ENCODE measurements around the gene SOS1.

- no peak for TF ChIP-seq POLR2A (IDR thresholded peaks at IDR 0.05)
- no peak for TF ChIP-seq CTCF (IDR thresholded peaks at IDR 0.05)
- TF ChIP-seq EP300 (IDR thresholded peaks at IDR 0.05) = no peak
Measured at GRCh38 chr2:38948387-38948882, 172.4 kb downstream of the SOS1 start.

All from ovary (tissue), 3 donors.